ENCODE results near the gene ACTN1. TPM values are rescaled to one million over a fixed set of nuclear protein-coding genes. Genes with fewer than 3 reads are reported as not detected.
A peak's percentile ranks its signal among the peaks of the same experiment; 100 is the strongest.

Gene ACTN1
- polyA plus RNA-seq, 1 of the 3 experiments (the other 2 are of a cell fraction): 319 TPM

GRCh38 chr14:68924186-68925158, 54.6 kb downstream of the ACTN1 start:
- Histone ChIP-seq H3K9ac (no peak overlapping the region), H4K20me1 (ENCODE audit: insufficient read depth) (peaks cover 100% of the 10 kb centered on the region), H3K27me3 (ENCODE audit: insufficient read depth) (no peaks in the 10 kb centered on the region), H3K4me1 (ENCODE audit: control insufficient read depth in 1 of 2, insufficient read depth in 2 of 2, low read depth in 1 of 2, low read length in 1 of 2) (peaks cover 0 to 28% of the 10 kb centered on the region in 2 experiments; a peak in 2 of 4 replicates), H3K9me3 (no peaks in the 10 kb centered on the region), H3K4me3 (ENCODE audit: low read depth in 2 of 2, low read length in 1 of 2) (no peak overlapping the region), H3F3A (replicated peaks; ENCODE audit: insufficient read depth) (peaks cover 31% of the 10 kb centered on the region), H3K36me3 (replicated peaks in 1 of 2; ENCODE audit: control insufficient read depth in 1 of 2, insufficient read depth in 2 of 2, low read length in 1 of 2) (peaks cover 51 to 56% of the 10 kb centered on the region in 2 experiments), H3K27ac (ENCODE audit: low read depth in 2 of 2, low read length in 1 of 2) (peak overlapping the region in 1 of 2 experiments; percentile 18; a peak in 2 of 4 replicates), H2AFZ (ENCODE audit: low read depth) (no peak overlapping the region), H3K79me2 (ENCODE audit: insufficient read depth) (peaks cover 100% of the 10 kb centered on the region), H3K9me2 (no peaks in the 10 kb centered on the region), H3K4me2 (no peak overlapping the region)
- CTCF ChIA-PET: interaction anchor here (0.8 to 3.8 kb wide), 8 partner anchors 8 to 183 kb away, joined by 3 to 21 read pairs (median 5); no protein-coding TSS in a partner anchor
- TF ChIP-seq FOXJ3 (CRISPR knock-in tag; IDR thresholded peaks at IDR 0.05): no peak
- TF ChIP-seq POLR2AphosphoS5 (IDR thresholded peaks at IDR 0.05; ENCODE audit: low read depth, low read length): 0 out of 2 replicates have a peak, but pooled peaks have one; percentile 4
- TF ChIP-seq, protein P1, sequence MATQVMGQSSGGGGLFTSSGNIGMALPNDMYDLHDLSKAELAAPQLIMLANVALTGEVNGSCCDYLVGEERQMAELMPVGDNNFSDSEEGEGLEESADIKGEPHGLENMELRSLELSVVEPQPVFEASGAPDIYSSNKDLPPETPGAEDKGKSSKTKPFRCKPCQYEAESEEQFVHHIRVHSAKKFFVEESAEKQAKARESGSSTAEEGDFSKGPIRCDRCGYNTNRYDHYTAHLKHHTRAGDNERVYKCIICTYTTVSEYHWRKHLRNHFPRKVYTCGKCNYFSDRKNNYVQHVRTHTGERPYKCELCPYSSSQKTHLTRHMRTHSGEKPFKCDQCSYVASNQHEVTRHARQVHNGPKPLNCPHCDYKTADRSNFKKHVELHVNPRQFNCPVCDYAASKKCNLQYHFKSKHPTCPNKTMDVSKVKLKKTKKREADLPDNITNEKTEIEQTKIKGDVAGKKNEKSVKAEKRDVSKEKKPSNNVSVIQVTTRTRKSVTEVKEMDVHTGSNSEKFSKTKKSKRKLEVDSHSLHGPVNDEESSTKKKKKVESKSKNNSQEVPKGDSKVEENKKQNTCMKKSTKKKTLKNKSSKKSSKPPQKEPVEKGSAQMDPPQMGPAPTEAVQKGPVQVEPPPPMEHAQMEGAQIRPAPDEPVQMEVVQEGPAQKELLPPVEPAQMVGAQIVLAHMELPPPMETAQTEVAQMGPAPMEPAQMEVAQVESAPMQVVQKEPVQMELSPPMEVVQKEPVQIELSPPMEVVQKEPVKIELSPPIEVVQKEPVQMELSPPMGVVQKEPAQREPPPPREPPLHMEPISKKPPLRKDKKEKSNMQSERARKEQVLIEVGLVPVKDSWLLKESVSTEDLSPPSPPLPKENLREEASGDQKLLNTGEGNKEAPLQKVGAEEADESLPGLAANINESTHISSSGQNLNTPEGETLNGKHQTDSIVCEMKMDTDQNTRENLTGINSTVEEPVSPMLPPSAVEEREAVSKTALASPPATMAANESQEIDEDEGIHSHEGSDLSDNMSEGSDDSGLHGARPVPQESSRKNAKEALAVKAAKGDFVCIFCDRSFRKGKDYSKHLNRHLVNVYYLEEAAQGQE (IDR thresholded peaks at IDR 0.05; ENCODE audit: low read depth, low read length): no peak
- POLR2A ChIA-PET: no interaction called here
- 97% methylated on average over 12 of the region's 12 CpGs for WGBS (ENCODE audit: low lambda C conversion rate)
- no peak for DNase-seq

DNA sequence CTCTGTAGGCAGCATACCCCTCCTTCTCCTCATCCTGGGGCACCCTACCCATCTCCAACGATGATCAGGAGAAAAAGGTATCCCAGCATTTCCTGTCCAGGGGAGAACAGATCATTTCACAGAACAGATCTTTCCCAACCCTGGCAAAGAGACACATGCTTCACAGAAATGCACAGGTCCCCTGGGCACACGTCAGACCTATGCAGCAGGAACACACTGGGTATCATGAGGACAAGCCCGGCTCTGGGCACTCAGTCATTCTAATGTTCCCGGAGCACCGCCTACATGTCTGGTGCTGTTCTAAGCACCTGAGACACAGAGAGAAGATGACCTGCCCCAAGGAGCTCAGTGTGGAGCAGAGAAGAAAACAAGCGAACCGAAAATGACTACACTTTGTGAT, 56.2 kb downstream of the ACTN1 start:
- DNase-seq: no peak
- H3K27ac ChIP-seq (ENCODE audit: low read depth in 2 of 2, low read length in 1 of 2): peak overlapping the region; percentile 1 to 80; a peak in 3 of 4 replicates
- CTCF ChIA-PET: interaction anchor here (1.1 to 2.9 kb wide), 4 partner anchors 11 to 184 kb away, joined by 3 to 24 read pairs (median 5); no protein-coding TSS in a partner anchor
- WGBS (ENCODE audit: low lambda C conversion rate): 79% methylated on average over 7 of the region's 7 CpGs
- H2AFZ ChIP-seq (ENCODE audit: low read depth): no peak overlapping the region
- peaks cover 0 to 25% of the 10 kb centered on the region in 2 experiments; a peak in 2 of 4 replicates for H3K4me1 ChIP-seq (ENCODE audit: control insufficient read depth in 1 of 2, insufficient read depth in 2 of 2, low read depth in 1 of 2, low read length in 1 of 2)
- H3F3A ChIP-seq (replicated peaks; ENCODE audit: insufficient read depth): peaks cover 38% of the 10 kb centered on the region
- H3K4me3 ChIP-seq (ENCODE audit: low read depth in 2 of 2, low read length in 1 of 2): no peak overlapping the region
- H3K27me3 ChIP-seq (ENCODE audit: insufficient read depth): no peaks in the 10 kb centered on the region
- H3K9ac ChIP-seq: no peak overlapping the region
- peaks cover 100% of the 10 kb centered on the region for H3K79me2 ChIP-seq (ENCODE audit: insufficient read depth)
- peaks cover 57 to 58% of the 10 kb centered on the region in 2 experiments for H3K36me3 ChIP-seq (replicated peaks in 1 of 2; ENCODE audit: control insufficient read depth in 1 of 2, insufficient read depth in 2 of 2, low read length in 1 of 2)
- POLR2A ChIA-PET: interaction anchor here (1.9 kb wide), 1 partner anchor 91 kb away, joined by 4 read pairs; no protein-coding TSS in a partner anchor
- no peaks in the 10 kb centered on the region for H3K9me2 ChIP-seq
- H4K20me1 ChIP-seq (ENCODE audit: insufficient read depth): peaks cover 99% of the 10 kb centered on the region
- H3K9me3 ChIP-seq: no peaks in the 10 kb centered on the region
- 0 out of 2 replicates have a peak overlapping the region, but pooled peaks have one; percentile 3 for H3K4me2 ChIP-seq
- TF ChIP-seq, protein P2, sequence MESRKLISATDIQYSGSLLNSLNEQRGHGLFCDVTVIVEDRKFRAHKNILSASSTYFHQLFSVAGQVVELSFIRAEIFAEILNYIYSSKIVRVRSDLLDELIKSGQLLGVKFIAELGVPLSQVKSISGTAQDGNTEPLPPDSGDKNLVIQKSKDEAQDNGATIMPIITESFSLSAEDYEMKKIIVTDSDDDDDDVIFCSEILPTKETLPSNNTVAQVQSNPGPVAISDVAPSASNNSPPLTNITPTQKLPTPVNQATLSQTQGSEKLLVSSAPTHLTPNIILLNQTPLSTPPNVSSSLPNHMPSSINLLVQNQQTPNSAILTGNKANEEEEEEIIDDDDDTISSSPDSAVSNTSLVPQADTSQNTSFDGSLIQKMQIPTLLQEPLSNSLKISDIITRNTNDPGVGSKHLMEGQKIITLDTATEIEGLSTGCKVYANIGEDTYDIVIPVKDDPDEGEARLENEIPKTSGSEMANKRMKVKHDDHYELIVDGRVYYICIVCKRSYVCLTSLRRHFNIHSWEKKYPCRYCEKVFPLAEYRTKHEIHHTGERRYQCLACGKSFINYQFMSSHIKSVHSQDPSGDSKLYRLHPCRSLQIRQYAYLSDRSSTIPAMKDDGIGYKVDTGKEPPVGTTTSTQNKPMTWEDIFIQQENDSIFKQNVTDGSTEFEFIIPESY (IDR thresholded peaks at IDR 0.05; ENCODE audit: borderline replicate concordance, low read depth): no peak
- no peak for TF ChIP-seq MXI1 (IDR thresholded peaks at IDR 0.05; ENCODE audit: low read depth, low read length)
- TF ChIP-seq YY1 (IDR thresholded peaks at IDR 0.05; ENCODE audit: low read depth): no peak
- TF ChIP-seq GABPA (IDR thresholded peaks at IDR 0.05; ENCODE audit: low read depth): no peak
- no peak for TF ChIP-seq RAD21 (IDR thresholded peaks at IDR 0.05; ENCODE audit: low read length)
- TF ChIP-seq, protein P1 (IDR thresholded peaks at IDR 0.05; ENCODE audit: low read depth, low read length): no peak
- TF ChIP-seq, protein P3, sequence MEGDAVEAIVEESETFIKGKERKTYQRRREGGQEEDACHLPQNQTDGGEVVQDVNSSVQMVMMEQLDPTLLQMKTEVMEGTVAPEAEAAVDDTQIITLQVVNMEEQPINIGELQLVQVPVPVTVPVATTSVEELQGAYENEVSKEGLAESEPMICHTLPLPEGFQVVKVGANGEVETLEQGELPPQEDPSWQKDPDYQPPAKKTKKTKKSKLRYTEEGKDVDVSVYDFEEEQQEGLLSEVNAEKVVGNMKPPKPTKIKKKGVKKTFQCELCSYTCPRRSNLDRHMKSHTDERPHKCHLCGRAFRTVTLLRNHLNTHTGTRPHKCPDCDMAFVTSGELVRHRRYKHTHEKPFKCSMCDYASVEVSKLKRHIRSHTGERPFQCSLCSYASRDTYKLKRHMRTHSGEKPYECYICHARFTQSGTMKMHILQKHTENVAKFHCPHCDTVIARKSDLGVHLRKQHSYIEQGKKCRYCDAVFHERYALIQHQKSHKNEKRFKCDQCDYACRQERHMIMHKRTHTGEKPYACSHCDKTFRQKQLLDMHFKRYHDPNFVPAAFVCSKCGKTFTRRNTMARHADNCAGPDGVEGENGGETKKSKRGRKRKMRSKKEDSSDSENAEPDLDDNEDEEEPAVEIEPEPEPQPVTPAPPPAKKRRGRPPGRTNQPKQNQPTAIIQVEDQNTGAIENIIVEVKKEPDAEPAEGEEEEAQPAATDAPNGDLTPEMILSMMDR (IDR thresholded peaks at IDR 0.05): no peak
- no peak for TF ChIP-seq RFX5 (IDR thresholded peaks at IDR 0.05; ENCODE audit: low read length)
- TF ChIP-seq NRF1 (IDR thresholded peaks at IDR 0.05; ENCODE audit: low read depth, low read length): no peak
- no peak for TF ChIP-seq SMC3 (IDR thresholded peaks at IDR 0.05; ENCODE audit: low read depth, low read length)
- TF ChIP-seq JUND (IDR thresholded peaks at IDR 0.05): no peak
